ENCODE measurements around the gene ATP6AP2.

- TF ChIP-seq CTCF (IDR thresholded peaks at IDR 0.05; ENCODE audit: low read depth, low read length, poor library complexity, severe bottlenecking) (no peak), EZH2phosphoT487 (IDR thresholded peaks at IDR 0.05; ENCODE audit: borderline replicate concordance, low read length) (no peak)
Observed at GRCh38 chrX:40623139-40623536, 42.4 kb downstream of the ATP6AP2 start, which contains the start of gene MPC1L.
